Measurements from ENCODE around the gene ALDH3B1. TPM values are rescaled to one million over a fixed set of nuclear protein-coding genes. Genes with fewer than 3 reads are reported as not detected.

Gene ALDH3B1
- total and polyA plus RNA-seq, 2 of the 4 experiments (the other 2 are of a cell fraction) = 11.8 to 22.8 TPM

- peak overlapping the region; percentile 95 for H3K4ac ChIP-seq (ENCODE audit: low read depth, low read length)
- peak overlapping the region; percentile 74; the same call in 1 of the 2 replicates for H3K4me3 ChIP-seq (ENCODE audit: insufficient read depth, low read depth, low read length)
- peak overlapping the region; percentile 80 to 81 for H4K8ac ChIP-seq (ENCODE audit: low read depth in 2 of 2, low read length in 2 of 2)
- peak overlapping the region; percentile 94 for H2AK9ac ChIP-seq (replicated peaks; ENCODE audit: low read depth, low read length, poor library complexity)
- H3K23ac ChIP-seq (ENCODE audit: low read depth, low read length) = 0 out of 2 replicates have a peak overlapping the region, but pooled peaks have one; percentile 52
- peak overlapping the region; percentile 85 for H4K5ac ChIP-seq (ENCODE audit: low read depth, low read length)
- H2BK20ac ChIP-seq (ENCODE audit: low read depth, low read length) = no peak overlapping the region
- H3K4me2 ChIP-seq (ENCODE audit: low read depth, low read length) = peak overlapping the region; percentile 95
- 95% methylated on average over 11 of the region's 23 CpGs; no CpG with 5 or more reads in 1 of the 2 experiments for WGBS, 2 experiments (ENCODE audit: extremely low coverage in 2 of 2, insufficient read length in 1 of 2)
- peaks cover 27% of the 10 kb centered on the region for H3K36me3 ChIP-seq (ENCODE audit: control insufficient read depth, insufficient read depth, low read length)
- no TSS peak for BruUV-seq (replicated peaks)
- DNase-seq (no peak), ATAC-seq (ENCODE audit: low read depth) (no peak)
- POLR2A ChIA-PET (ENCODE audit: unreplicated experiment) = no interaction called here
- H2BK15ac ChIP-seq (ENCODE audit: low read depth, low read length) = no peak overlapping the region
- H2BK5ac ChIP-seq (ENCODE audit: low read depth, low read length, poor library complexity, severe bottlenecking) = peak overlapping the region; percentile 88
- intact Hi-C loops (cut with micrococcal nuclease) (no loop called here), dilution Hi-C loops (cut with HindIII; ENCODE audit: low sequenced_read_pairs, unreplicated experiment) (no loop called here), in situ Hi-C loops (cut with MboI; ENCODE audit: low sequenced_read_pairs) (no loop called here)
- no peaks in the 10 kb centered on the region for H3K27me3 ChIP-seq (ENCODE audit: control insufficient read depth, insufficient read depth, low read length)
- CTCF ChIA-PET = no interaction called here
- peak overlapping the region; percentile 68 for H3K9ac ChIP-seq (ENCODE audit: low read depth, low read length)
- peak overlapping the region; percentile 90 for H2AK5ac ChIP-seq (ENCODE audit: low read depth, low read length)
- H3K56ac ChIP-seq (ENCODE audit: extremely low read depth, insufficient read depth, low read length) = no peak overlapping the region
- peaks cover 25% of the 10 kb centered on the region for H3K4me1 ChIP-seq (ENCODE audit: control insufficient read depth, insufficient read depth, low read length)
- H3K9me3 ChIP-seq (ENCODE audit: control insufficient read depth, insufficient read depth, low read length) = no peaks in the 10 kb centered on the region
- peak overlapping the region; percentile 74 for H4K91ac ChIP-seq (ENCODE audit: insufficient read depth, low read depth, low read length)
- 0 out of 2 replicates have a peak overlapping the region, but pooled peaks have one; percentile 55 for H3K14ac ChIP-seq (replicated peaks; ENCODE audit: low read depth, low read length)
- peak overlapping the region; percentile 82 for H2AFZ ChIP-seq (replicated peaks; ENCODE audit: low read length, poor library complexity)
- TF ChIP-seq MAZ (IDR thresholded peaks at IDR 0.05; ENCODE audit: borderline replicate concordance, low read depth, low read length) = no peak
- TF ChIP-seq FOS (IDR thresholded peaks at IDR 0.05; ENCODE audit: low read depth, low read length) = no peak
- no peak for TF ChIP-seq SMC3 (IDR thresholded peaks at IDR 0.05; ENCODE audit: low read depth, low read length)
- no peak for TF ChIP-seq CHD1 (IDR thresholded peaks at IDR 0.05; ENCODE audit: low read depth, low read length)
- TF ChIP-seq NFE2L2 (IDR thresholded peaks at IDR 0.05; ENCODE audit: low read depth, low read length) = no peak
- no peak for TF ChIP-seq CEBPB (IDR thresholded peaks at IDR 0.05; ENCODE audit: low read depth, low read length)
- no peak for TF ChIP-seq USF2 (IDR thresholded peaks at IDR 0.05; ENCODE audit: low read depth, low read length)
- TF ChIP-seq ELK1 (IDR thresholded peaks at IDR 0.05; ENCODE audit: borderline replicate concordance, low read depth, low read length) = no peak
- no peak for TF ChIP-seq CTCF (conservative IDR thresholded peaks at IDR 0.05; ENCODE audit: low read depth, low read length)
- no peak for TF ChIP-seq RFX5 (IDR thresholded peaks at IDR 0.05; ENCODE audit: low read depth, low read length)
- TF ChIP-seq MXI1 (IDR thresholded peaks at IDR 0.05; ENCODE audit: borderline replicate concordance, low read depth, low read length) = no peak
- no peak for TF ChIP-seq RAD21 (IDR thresholded peaks at IDR 0.05; ENCODE audit: low read length)
- TF ChIP-seq MAFK (IDR thresholded peaks at IDR 0.05; ENCODE audit: low read depth, low read length) = no peak
- 0 out of 2 replicates have a peak overlapping the region, but pooled peaks have one; percentile 57 for H2BK120ac ChIP-seq (ENCODE audit: low read depth, low read length)
- peak overlapping the region; percentile 76 for H3K27ac ChIP-seq (ENCODE audit: insufficient read depth, low read length)
- no peak overlapping the region for H3K18ac ChIP-seq (ENCODE audit: low read depth, low read length)
- no peaks in the 10 kb centered on the region for H3K9me1 ChIP-seq (ENCODE audit: insufficient read depth, low read length)
- H4K20me1 ChIP-seq (ENCODE audit: insufficient read depth, low read length) = no peaks in the 10 kb centered on the region; the same call in 1 of the 2 replicates
- H3K79me1 ChIP-seq (ENCODE audit: low read depth in 1 of 2, low read length in 2 of 2) = peaks cover 7 to 49% of the 10 kb centered on the region in 2 experiments; a peak in 3 of 4 replicates
Measured at GRCh38 chr11:68040957-68041591, 30.9 kb downstream of the ALDH3B1 start.

All from IMR-90 (cell line).